GM12878 (cell line): Measurements from ENCODE around the gene SPIB. TPM values are rescaled to one million over a fixed set of nuclear protein-coding genes. Genes with fewer than 3 reads are reported as not detected.

Experiments used
- ATF3 ChIP-seq: IDR thresholded peaks from 2 replicates; pipeline ENCODE4 v1.6.1; 2011; ENCODE audit warnings: low read depth, mild to moderate bottlenecking, low read length, moderate library complexity, borderline replicate concordance; ENCODE audit errors: extremely low read depth
- BCL11A ChIP-seq: IDR thresholded peaks from 2 replicates; pipeline ENCODE4 v1.6.1; 2011; ENCODE audit warnings: low read depth, low read length
- BHLHE40 ChIP-seq, 2 experiments: fragments of 450-650 bp in 1 of 2; IDR thresholded peaks; 2 replicates each; pipeline ENCODE4 v1.6.1; 2011 to 2017; ENCODE audit warnings: low read depth in 2 of 2, borderline replicate concordance in 1 of 2, improper control_type of control experiment in 1 of 2, low read length in 1 of 2, mild to moderate bottlenecking in 1 of 2
- BRCA1 ChIP-seq: IDR thresholded peaks from 2 replicates; pipeline ENCODE4 v1.6.1; 2011; ENCODE audit warnings: low read depth, low read length, improper control_type of control experiment
- CBFB ChIP-seq: IDR thresholded peaks from 2 replicates; pipeline ENCODE4 v1.6.1; 2016; ENCODE audit warnings: antibody characterized with exemption, low read depth
- E2F4 ChIP-seq: IDR thresholded peaks from 2 replicates; pipeline ENCODE4 v1.6.1; 2012; ENCODE audit warnings: low read depth, low read length, improper control_type of control experiment
- HDGF ChIP-seq: fragments of 450-650 bp; IDR thresholded peaks from 2 replicates; pipeline ENCODE4 v1.6.1; 2016; ENCODE audit warnings: antibody characterized with exemption
- IKZF1 ChIP-seq: fragments of 450-650 bp; conservative IDR thresholded peaks from 2 replicates; pipeline ENCODE4 v1.6.1; 2017; ENCODE audit warnings: antibody characterized with exemption, mild to moderate bottlenecking
- MEF2A ChIP-seq: IDR thresholded peaks from 2 replicates; pipeline ENCODE4 v1.6.1; 2011; ENCODE audit warnings: low read depth, mild to moderate bottlenecking, low read length, moderate library complexity; ENCODE audit not compliant: insufficient read depth
- MYC ChIP-seq: IDR thresholded peaks from 2 replicates; pipeline ENCODE4 v1.6.1; 2011; ENCODE audit warnings: mild to moderate bottlenecking, low read length, moderate library complexity, inconsistent platforms; ENCODE audit not compliant: insufficient read depth, insufficient replicate concordance, insufficient read length, severe bottlenecking
- NFYB ChIP-seq: IDR thresholded peaks from 2 replicates; pipeline ENCODE4 v1.6.1; 2011; ENCODE audit warnings: low read depth, mild to moderate bottlenecking, low read length, improper control_type of control experiment, moderate library complexity; ENCODE audit not compliant: insufficient read depth
- POLR2AphosphoS5 ChIP-seq: IDR thresholded peaks from 2 replicates; pipeline ENCODE4 v1.6.1; 2011; ENCODE audit warnings: mild to moderate bottlenecking, low read length, inconsistent platforms
- RAD51 ChIP-seq: fragments of 450-650 bp; IDR thresholded peaks from 2 replicates; pipeline ENCODE4 v1.6.1; 2016; ENCODE audit warnings: moderate library complexity, mild to moderate bottlenecking, inconsistent platforms
- RELB ChIP-seq: fragments of 450-650 bp; IDR thresholded peaks from 2 replicates; pipeline ENCODE4 v1.6.1; 2017; ENCODE audit warnings: low read depth, mild to moderate bottlenecking, moderate library complexity
- REST ChIP-seq: IDR thresholded peaks from 2 replicates; pipeline ENCODE4 v1.6.1; 2012; ENCODE audit warnings: mild to moderate bottlenecking, low read depth, low read length
- RUNX3 ChIP-seq: IDR thresholded peaks from 2 replicates; pipeline ENCODE4 v1.6.1; 2012; ENCODE audit warnings: low read length, inconsistent platforms
- SMAD5 ChIP-seq: IDR thresholded peaks from 2 replicates; pipeline ENCODE4 v1.6.1; 2016; ENCODE audit warnings: antibody characterized with exemption, low read depth
- SUPT20H ChIP-seq: IDR thresholded peaks from 2 replicates; pipeline ENCODE4 v1.6.1; 2011; ENCODE audit warnings: low read depth, mild to moderate bottlenecking, low read length, moderate library complexity, borderline replicate concordance; ENCODE audit not compliant: control insufficient read depth
- TAF1 ChIP-seq: IDR thresholded peaks from 2 replicates; pipeline ENCODE4 v1.6.1; 2011; ENCODE audit warnings: mild to moderate bottlenecking, low read depth, low read length, borderline replicate concordance
- TCF12 ChIP-seq: IDR thresholded peaks from 2 replicates; pipeline ENCODE4 v1.6.1; 2011; ENCODE audit warnings: low read depth, mild to moderate bottlenecking, low read length
- WRNIP1 ChIP-seq: IDR thresholded peaks from 2 replicates; pipeline ENCODE4 v1.6.1; 2011; ENCODE audit warnings: low read depth, low read length, improper control_type of control experiment, borderline replicate concordance
- ZNF217 ChIP-seq: fragments of 450-650 bp; IDR thresholded peaks from 2 replicates; pipeline ENCODE4 v1.6.1; 2017; ENCODE audit warnings: antibody characterized with exemption, mild to moderate bottlenecking
- ZZZ3 ChIP-seq: IDR thresholded peaks from 2 replicates; pipeline ENCODE4 v1.6.1; 2011; ENCODE audit warnings: low read depth; ENCODE audit not compliant: control insufficient read depth, insufficient read length
- polyA plus RNA-seq, 11 experiments: library from polyadenylated mRNA; depleted of rRNA in 4 of 11; unstranded in 6 of 11; stranded (reverse) in 5 of 11; fragments of >200 nt; fragmentation: Nextera tagmentation in 4 of 11; fragmentation: Illumina TruSeq in 1 of 11; extraction: Ambion mirVana in 4 of 11; extraction: Trizol in 1 of 11; gene quantifications; 1 replicate in 1 of 11; 2 replicates in 10 of 11; pipeline versions ENCODE4 v1.2.1 to v1.2.3, GENCODE V29; 2011 to 2016; ENCODE audit warnings: inconsistent platforms in 2 of 11, missing spikeins in 2 of 11, low read depth in 1 of 11
- total RNA-seq, 4 experiments: library from RNA; depleted of rRNA in 3 of 4; stranded (reverse); fragments of >200 nt in 3 of 4; fragmentation: Illumina TruSeq in 1 of 4; extraction: Trizol in 1 of 4; gene quantifications; 2 replicates each; pipeline versions ENCODE4 v1.2.1 to v1.2.3, GENCODE V29; 2013 to 2021

The SPIB gene
- total and polyA plus RNA-seq, 10 of the 15 experiments (the other 5 are each of a cell fraction or from before 2014, with no cell fraction given): 3.5 to 123 (median 56.0) TPM

GRCh38 chr19:50418176-50419021, at the start of gene SPIB (continued):
- TF ChIP-seq ZZZ3: no peak
- TF ChIP-seq REST: no peak
- no peak for TF ChIP-seq MYC
- no peak for TF ChIP-seq BCL11A
- no peak for TF ChIP-seq BRCA1
- peak; percentile 74; the same call in 1 of the 2 replicates for TF ChIP-seq CBFB
- 0 out of 2 replicates have a peak, but pooled peaks have one; percentile 28 for TF ChIP-seq E2F4
- TF ChIP-seq SUPT20H: no peak
- TF ChIP-seq RAD51: peak; percentile 64; the same call in 1 of the 2 replicates
- peak; percentile 63; the same call in 1 of the 2 replicates for TF ChIP-seq MEF2A
- peak; percentile 25 to 49; a peak in 1 of 4 replicates for TF ChIP-seq BHLHE40 (IDR thresholded peaks at IDR 0.05; ENCODE audit: borderline replicate concordance in 1 of 2, low read depth in 2 of 2, low read length in 1 of 2)
- 0 out of 2 replicates have a peak, but pooled peaks have one; percentile 18 for TF ChIP-seq HDGF
- peak; percentile 90 for TF ChIP-seq POLR2AphosphoS5
- peak; percentile 57; the same call in 1 of the 2 replicates for TF ChIP-seq SMAD5
- TF ChIP-seq ATF3: no peak
- peak; percentile 51 for TF ChIP-seq RUNX3
- 0 out of 2 replicates have a peak, but pooled peaks have one; percentile 27 for TF ChIP-seq TCF12
- peak; percentile 37; the same call in 1 of the 2 replicates for TF ChIP-seq TAF1
- TF ChIP-seq ZNF217: no peak; the same call in none of the 2 replicates
- TF ChIP-seq IKZF1: peak; percentile 87
- TF ChIP-seq NFYB: no peak
- TF ChIP-seq RELB: peak; percentile 95
- no peak for TF ChIP-seq WRNIP1
